Mucosa of descending colon (tissue), 3 donors: ENCODE measurements around the gene C20orf173. TPM values are rescaled to one million over a fixed set of nuclear protein-coding genes. Genes with fewer than 3 reads are reported as not detected.
"Not testable (repeated sequence)": the region's sequence is repeated elsewhere in the genome, so short reads cannot be mapped to it uniquely, and the experiment has no call there.

Experiments
- ATAC-seq: fragments of 200-7000 bp; cut with Tn5 transposase; one replicate; pipeline ENCODE4 v1.9.1; 2020; ENCODE audit warnings: mild to moderate bottlenecking, moderate library complexity
- DNase-seq, 3 donors: peaks; one replicate each; pipeline ENCODE4 v3.0.0-alpha.2; 2020
- H3K36me3 ChIP-seq: fragments of 200-600 bp; one replicate; pipeline ENCODE4 v1.8.0; 2021; ENCODE audit warnings: low read depth, mild to moderate bottlenecking
- H3K4me1 ChIP-seq: fragments of 200-600 bp; one replicate; pipeline ENCODE4 v1.8.0; 2021; ENCODE audit warnings: low read depth, mild to moderate bottlenecking
- H3K4me3 ChIP-seq: fragments of 200-600 bp; one replicate; pipeline ENCODE4 v1.8.0; 2021; ENCODE audit warnings: mild to moderate bottlenecking
- H3K9me3 ChIP-seq: fragments of 200-600 bp; one replicate; pipeline ENCODE4 v1.8.0; 2021; ENCODE audit warnings: mild to moderate bottlenecking
- intact Hi-C, 2 donors: fragments of 100-400 bp; cut with DNase I in 1 of 2; cut with micrococcal nuclease in 1 of 2; formaldehyde crosslinking; loops; one replicate each; pipeline versions ENCODE4 v1.11.0 to v1.11.1; 2022; cut with DNase I, micrococcal nuclease
- total RNA-seq, 3 donors: library from RNA; stranded (reverse); fragmentation: NEBNext Ultra II Directional in 2 of 3; extraction: Animal tissue kit (Norgen Biotek cat#: 25700) in 2 of 3; gene quantifications; one replicate each; pipeline versions ENCODE4 v1.2.1 to v1.2.4, GENCODE V29; 2021 to 2023
- TF ChIP-seq, protein P1 (sequence below): fragments of 200-600 bp; IDR thresholded peaks from one replicate; pipeline ENCODE4 v1.8.0; 2022; ENCODE audit warnings: antibody characterized with exemption, mild to moderate bottlenecking
- donor health status: DM: no; HTN: no; CAD: no; lungs with moderate emphysema.
- donor health status: DM: no; HTN: no; CAD: no.
- donor health status: DM: no; HTN: yes; CAD: no.

C20orf173 gene
- total RNA-seq, 3 donors from 2014 or later = not detected

DNA sequence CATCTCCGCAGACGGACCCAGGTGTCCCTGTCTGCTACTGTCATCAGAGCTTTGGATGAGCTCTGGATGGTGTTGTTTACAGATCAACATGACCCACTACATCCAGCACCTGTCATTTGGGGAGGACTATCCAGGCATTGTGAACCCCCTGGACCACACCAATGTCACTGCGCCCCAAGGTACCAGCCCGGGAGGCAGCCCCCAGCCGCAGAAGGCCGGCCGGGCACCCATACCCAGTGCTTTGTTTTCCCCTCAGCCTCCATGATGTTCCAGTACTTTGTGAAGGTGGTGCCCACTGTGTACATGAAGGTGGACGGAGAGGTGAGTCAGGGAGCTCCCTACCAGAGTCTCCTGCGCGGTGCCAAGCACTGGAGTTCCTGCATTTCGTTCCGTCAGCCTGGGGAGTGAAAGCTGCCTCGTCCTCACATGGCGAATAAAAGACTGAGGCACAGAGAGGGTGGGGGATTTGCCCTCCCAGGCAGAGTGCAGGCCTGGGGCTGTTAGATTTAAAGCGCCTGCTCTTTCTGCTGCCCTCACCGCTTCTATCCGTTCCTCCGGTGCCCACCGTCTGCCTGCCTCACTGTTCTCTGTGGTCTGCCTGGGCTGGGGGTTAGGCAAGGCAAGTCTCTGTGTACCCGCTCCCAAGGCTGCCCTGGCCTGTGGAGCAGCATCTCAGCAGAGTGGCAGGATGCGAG, 26.6 kb upstream of the C20orf173 start:
- peaks cover 3% of the 10 kb centered on the region for H3K4me1 ChIP-seq

DNA sequence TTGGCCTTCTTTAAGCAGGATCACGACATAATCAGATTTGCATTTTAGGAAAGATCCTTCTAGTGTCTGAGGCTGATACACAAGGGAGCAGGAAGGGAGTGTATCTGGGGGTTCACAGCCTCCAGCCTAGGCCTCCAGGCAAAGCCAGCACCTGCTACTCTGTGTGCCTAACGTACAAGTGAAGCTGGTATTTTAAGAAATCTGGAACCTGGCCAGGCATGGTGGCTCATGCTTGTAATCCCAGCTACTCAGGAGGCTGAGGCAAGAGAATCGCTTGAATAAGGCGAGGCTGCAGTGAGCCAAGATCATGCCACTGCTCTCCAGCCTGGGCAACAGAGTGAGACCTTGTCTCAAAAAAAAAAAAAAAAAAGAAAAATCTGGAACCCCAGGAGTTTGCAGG, 26.0 kb upstream of the C20orf173 start:
- H3K9me3 ChIP-seq, DNase-seq, H3K36me3 ChIP-seq, ATAC-seq, H3K4me3 ChIP-seq, H3K4me1 ChIP-seq, intact Hi-C loops: not testable (repeated sequence)

More for the DNA sequence above, 26.6 kb upstream of the C20orf173 start:
- Histone ChIP-seq H3K9me3 (no peaks in the 10 kb centered on the region), H3K36me3 (no peaks in the 10 kb centered on the region), H3K4me3 (no peak overlapping the region)
- TF ChIP-seq, protein P1, sequence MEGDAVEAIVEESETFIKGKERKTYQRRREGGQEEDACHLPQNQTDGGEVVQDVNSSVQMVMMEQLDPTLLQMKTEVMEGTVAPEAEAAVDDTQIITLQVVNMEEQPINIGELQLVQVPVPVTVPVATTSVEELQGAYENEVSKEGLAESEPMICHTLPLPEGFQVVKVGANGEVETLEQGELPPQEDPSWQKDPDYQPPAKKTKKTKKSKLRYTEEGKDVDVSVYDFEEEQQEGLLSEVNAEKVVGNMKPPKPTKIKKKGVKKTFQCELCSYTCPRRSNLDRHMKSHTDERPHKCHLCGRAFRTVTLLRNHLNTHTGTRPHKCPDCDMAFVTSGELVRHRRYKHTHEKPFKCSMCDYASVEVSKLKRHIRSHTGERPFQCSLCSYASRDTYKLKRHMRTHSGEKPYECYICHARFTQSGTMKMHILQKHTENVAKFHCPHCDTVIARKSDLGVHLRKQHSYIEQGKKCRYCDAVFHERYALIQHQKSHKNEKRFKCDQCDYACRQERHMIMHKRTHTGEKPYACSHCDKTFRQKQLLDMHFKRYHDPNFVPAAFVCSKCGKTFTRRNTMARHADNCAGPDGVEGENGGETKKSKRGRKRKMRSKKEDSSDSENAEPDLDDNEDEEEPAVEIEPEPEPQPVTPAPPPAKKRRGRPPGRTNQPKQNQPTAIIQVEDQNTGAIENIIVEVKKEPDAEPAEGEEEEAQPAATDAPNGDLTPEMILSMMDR = no peak
- intact Hi-C loops = no loop called here
- no peak for ATAC-seq
- DNase-seq = no peak

DNA sequence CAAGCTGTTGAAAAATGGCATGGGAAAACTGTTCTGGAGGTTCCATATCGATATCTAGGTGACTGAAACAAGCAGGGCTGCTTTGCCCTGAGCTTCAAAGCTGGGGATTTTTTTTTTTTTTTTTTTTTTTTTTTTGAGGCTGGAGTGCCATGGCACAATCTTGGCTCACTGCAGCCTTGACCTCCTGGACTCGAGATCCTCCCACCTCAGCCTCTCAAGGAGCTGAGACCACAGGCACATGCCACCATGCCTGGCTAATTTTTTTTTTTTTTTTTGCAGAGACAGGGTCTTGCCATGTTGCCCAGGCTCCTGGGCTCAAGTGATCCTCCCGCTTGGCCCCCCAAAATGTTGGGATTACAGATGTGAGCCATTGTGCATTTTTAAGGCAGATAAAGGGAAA, 23.5 kb upstream of the C20orf173 start:
- TF ChIP-seq, protein P1 = no peak
- H3K9me3 ChIP-seq = no peaks in the 10 kb centered on the region
- DNase-seq (no peak), ATAC-seq (no peak)
- intact Hi-C loops = no loop called here
- H3K4me1 ChIP-seq = no peaks in the 10 kb centered on the region
- no peaks in the 10 kb centered on the region for H3K36me3 ChIP-seq
- no peak overlapping the region for H3K4me3 ChIP-seq

DNA sequence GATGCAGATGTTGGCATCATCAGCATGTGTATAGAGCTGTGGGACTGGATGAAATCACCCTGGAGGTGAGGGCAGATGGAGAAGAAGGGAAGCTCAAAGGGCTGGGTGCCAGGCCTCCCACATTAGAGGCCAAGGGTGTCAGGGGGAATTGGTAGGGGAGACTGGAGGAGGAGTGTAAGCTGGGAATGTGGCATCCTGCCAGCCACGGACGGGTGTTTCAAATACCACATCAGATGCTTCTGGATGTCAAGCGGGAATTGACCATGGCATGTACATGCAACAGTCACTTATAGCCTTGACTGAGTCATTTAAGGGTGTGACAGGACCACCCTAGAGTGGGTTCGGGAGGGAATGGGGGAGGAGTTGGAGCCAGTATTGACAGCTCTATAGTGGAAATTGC, 22.1 kb upstream of the C20orf173 start:
- H3K9me3 ChIP-seq = no peaks in the 10 kb centered on the region
- H3K4me1 ChIP-seq = no peaks in the 10 kb centered on the region
- ATAC-seq = no peak
- TF ChIP-seq, protein P1 = no peak
- no peak overlapping the region for H3K4me3 ChIP-seq
- intact Hi-C loops = no loop called here
- no peak for DNase-seq
- H3K36me3 ChIP-seq = no peaks in the 10 kb centered on the region

DNA sequence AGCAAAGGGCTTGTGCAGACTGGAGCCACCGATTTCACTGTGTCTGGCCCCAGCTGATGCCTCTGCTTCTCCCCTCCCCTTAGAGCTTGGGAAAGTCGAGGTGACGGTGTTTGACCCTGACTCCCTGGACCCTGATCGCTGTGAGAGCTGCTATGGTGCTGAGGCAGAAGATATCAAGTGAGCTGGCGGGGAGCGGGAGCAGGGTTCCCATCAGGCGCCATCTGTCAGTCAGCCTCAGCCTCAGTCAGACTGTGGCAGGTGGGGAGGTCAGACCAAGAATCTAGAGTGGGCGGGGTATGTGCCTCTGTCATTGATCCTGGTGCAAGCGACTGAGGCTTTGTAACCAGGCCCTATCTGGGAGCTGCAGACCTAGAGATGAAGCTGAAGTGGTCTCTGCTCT, 17.9 kb upstream of the C20orf173 start:
- intact Hi-C loops = no loop called here
- DNase-seq = no peak
- Histone ChIP-seq H3K9me3 (no peaks in the 10 kb centered on the region), H3K36me3 (no peaks in the 10 kb centered on the region), H3K4me1 (no peaks in the 10 kb centered on the region), H3K4me3 (no peak overlapping the region)
- ATAC-seq = no peak
- TF ChIP-seq, protein P1 = no peak

DNA sequence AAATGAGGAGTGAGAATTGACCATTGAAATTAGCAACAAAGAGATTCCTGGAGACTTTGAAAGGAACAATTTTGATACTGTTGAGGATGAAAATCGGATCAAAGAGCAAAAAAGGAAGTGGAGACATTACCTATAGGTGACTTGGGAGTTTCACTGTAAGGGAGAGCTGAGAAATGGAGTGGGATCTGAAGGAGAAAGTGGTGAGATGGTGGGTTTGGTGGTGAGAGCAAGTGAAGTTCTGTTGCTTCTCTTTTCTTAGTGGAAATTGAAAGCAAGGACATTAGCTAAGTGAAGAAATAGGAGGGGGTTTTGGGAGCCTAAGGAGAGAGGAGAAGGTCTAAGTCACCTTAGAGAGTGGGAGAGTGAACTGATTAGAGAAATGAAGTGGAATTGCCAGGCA, 16.7 kb upstream of the C20orf173 start:
- intact Hi-C loops = no loop called here

DNA sequence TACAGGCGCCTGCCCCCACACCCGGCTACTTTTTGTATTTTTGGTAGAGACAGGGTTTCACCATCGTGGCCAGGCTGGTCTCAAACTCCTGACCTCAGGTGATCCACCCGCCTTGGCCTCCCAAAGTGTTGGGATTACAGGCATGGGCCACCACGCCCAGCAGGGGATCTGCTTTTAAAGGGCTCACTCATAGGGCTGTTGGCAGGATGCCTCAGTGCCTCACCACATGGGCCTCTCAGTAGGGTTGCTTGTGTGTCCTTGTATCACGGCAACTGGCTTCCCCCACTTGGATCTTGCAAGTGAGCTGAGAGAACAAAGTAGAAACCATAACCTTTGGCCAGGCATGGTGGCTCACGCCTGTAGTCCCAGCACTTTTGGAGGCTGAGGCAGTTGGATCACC, 15.5 kb upstream of the C20orf173 start:
- ATAC-seq, H3K36me3 ChIP-seq, DNase-seq, H3K9me3 ChIP-seq, H3K4me1 ChIP-seq, intact Hi-C loops, H3K4me3 ChIP-seq: not testable (repeated sequence)

More for the DNA sequence above, 16.7 kb upstream of the C20orf173 start:
- no peak overlapping the region for H3K4me3 ChIP-seq
- H3K4me1 ChIP-seq = no peaks in the 10 kb centered on the region
- no peaks in the 10 kb centered on the region for H3K9me3 ChIP-seq
- ATAC-seq (no peak), DNase-seq (no peak)
- H3K36me3 ChIP-seq = no peaks in the 10 kb centered on the region
- TF ChIP-seq, protein P1 = no peak
